Measurements from ENCODE around the gene MAGOHB.
"Not testable (repeated sequence)": the region's sequence is repeated elsewhere in the genome, so short reads cannot be mapped to it uniquely, and the experiment has no call there.

Gene MAGOHB

GRCh38 chr12:10601860-10602259 lies 11.5 kb downstream of the MAGOHB start:
- DNase-seq (ENCODE audit: low read depth), result no peak
- TF ChIP-seq CTCF (IDR thresholded peaks at IDR 0.05; ENCODE audit: control insufficient read depth, insufficient read depth, low read depth, low read length, missing control alignments), result no peak
- no peak overlapping the region for H3K4me3 ChIP-seq (ENCODE audit: control insufficient read depth, low read depth, low read length)

GRCh38 chr12:10600988-10601387 lies 12.4 kb downstream of the MAGOHB start:
- no peak overlapping the region for H3K4me3 ChIP-seq (ENCODE audit: control insufficient read depth, low read depth, low read length)
- no peak for DNase-seq (ENCODE audit: low read depth)
- TF ChIP-seq CTCF (IDR thresholded peaks at IDR 0.05; ENCODE audit: control insufficient read depth, insufficient read depth, low read depth, low read length, missing control alignments), result no peak

- TF ChIP-seq CTCF (IDR thresholded peaks at IDR 0.05; ENCODE audit: control insufficient read depth, insufficient read depth, low read depth, low read length, missing control alignments), result no peak
- no peak for DNase-seq (ENCODE audit: low read depth)
- H3K4me3 ChIP-seq (ENCODE audit: control insufficient read depth, low read depth, low read length), result no peak overlapping the region
These were observed 17.5 kb downstream of the MAGOHB start for GRCh38 chr12:10595881-10596280.

GRCh38 chr12:10590966-10591365 lies 22.4 kb downstream of the MAGOHB start:
- no peak overlapping the region for H3K4me3 ChIP-seq (ENCODE audit: control insufficient read depth, low read depth, low read length)
- no peak for DNase-seq (ENCODE audit: low read depth)
- TF ChIP-seq CTCF (IDR thresholded peaks at IDR 0.05; ENCODE audit: control insufficient read depth, insufficient read depth, low read depth, low read length, missing control alignments), result no peak

GRCh38 chr12:10584415-10584814 lies 29.0 kb downstream of the MAGOHB start:
- TF ChIP-seq CTCF (IDR thresholded peaks at IDR 0.05; ENCODE audit: control insufficient read depth, insufficient read depth, low read depth, low read length, missing control alignments), result no peak
- no peak overlapping the region for H3K4me3 ChIP-seq (ENCODE audit: control insufficient read depth, low read depth, low read length)
- DNase-seq (ENCODE audit: low read depth), result no peak

- no peak for DNase-seq (ENCODE audit: low read depth)
- H3K4me3 ChIP-seq (ENCODE audit: control insufficient read depth, low read depth, low read length), result no peak overlapping the region
- no peak for TF ChIP-seq CTCF (IDR thresholded peaks at IDR 0.05; ENCODE audit: control insufficient read depth, insufficient read depth, low read depth, low read length, missing control alignments)
These were observed 30.7 kb downstream of the MAGOHB start for GRCh38 chr12:10582704-10583103.

- not testable (repeated sequence) for DNase-seq (ENCODE audit: low read depth); H3K4me3 ChIP-seq (ENCODE audit: control insufficient read depth, low read depth, low read length)
These were observed 31.3 kb downstream of the MAGOHB start for GRCh38 chr12:10582133-10582532.

Data from AG09309 (cell line).